Kidney epithelial cell (primary cell): ENCODE data around the gene SPDYC. TPM values are rescaled to one million over a fixed set of nuclear protein-coding genes. Genes with fewer than 3 reads are reported as not detected.

Source experiments
- DNase-seq: peaks from one replicate; pipeline ENCODE4 v3.0.0-alpha.2; 2010; ENCODE audit warnings: low read depth
- H3K27me3 ChIP-seq: 2 replicates; pipeline ENCODE4 v1.6.0; 2011; ENCODE audit warnings: low read length; ENCODE audit not compliant: control insufficient read depth, insufficient read depth
- H3K36me3 ChIP-seq: 2 replicates; pipeline ENCODE4 v1.5.1; 2011; ENCODE audit warnings: low read length; ENCODE audit not compliant: control insufficient read depth, insufficient read depth
- H3K4me3 ChIP-seq: 2 replicates; pipeline ENCODE4 v1.5.1; 2011; ENCODE audit warnings: low read depth, mild to moderate bottlenecking, control low read depth, low read length
- total RNA-seq: library from RNA; depleted of rRNA; stranded (reverse); fragments of >200 nt; gene quantifications from 2 replicates; pipeline ENCODE4 v1.2.3, GENCODE V29; 2015
- TF ChIP-seq, protein P1 (sequence below): IDR thresholded peaks from 2 replicates; pipeline ENCODE4 v1.5.1; 2011; ENCODE audit warnings: mild to moderate bottlenecking, moderate library complexity, low read length, control low read depth, inconsistent platforms; ENCODE audit not compliant: insufficient read depth, poor library complexity, severe bottlenecking

Gene SPDYC
- total RNA-seq, 1 donor from 2014 or later: not detected

DNA sequence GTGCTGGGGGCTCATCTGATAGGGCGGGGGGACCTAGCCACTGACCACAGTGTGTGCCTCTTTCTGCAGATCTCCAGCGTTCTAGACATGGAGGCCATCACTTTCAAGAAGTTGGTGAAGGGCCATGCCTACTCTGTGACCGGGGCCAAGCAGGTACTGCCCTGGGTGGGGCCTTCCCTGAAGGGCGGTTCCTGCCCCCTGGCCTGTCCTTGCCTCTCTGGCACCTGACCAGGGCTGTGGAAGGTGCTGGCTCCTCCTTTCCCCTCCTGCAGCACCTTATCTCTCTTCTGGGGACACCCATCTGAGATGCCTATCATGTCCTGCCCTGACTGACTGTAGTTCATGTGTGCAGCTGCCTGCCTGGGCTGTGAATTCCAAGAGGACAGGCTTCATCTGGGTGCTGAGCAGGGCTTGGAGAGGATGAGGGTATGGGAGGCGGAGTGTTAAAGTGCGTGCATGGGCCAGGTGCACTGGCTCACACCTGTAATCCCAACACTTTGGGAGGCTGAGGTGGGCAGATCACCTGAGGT lies 17.2 kb downstream of the SPDYC start:
- peaks cover 4% of the 10 kb centered on the region for H3K36me3 ChIP-seq
- no peak for DNase-seq
- TF ChIP-seq, protein P1, sequence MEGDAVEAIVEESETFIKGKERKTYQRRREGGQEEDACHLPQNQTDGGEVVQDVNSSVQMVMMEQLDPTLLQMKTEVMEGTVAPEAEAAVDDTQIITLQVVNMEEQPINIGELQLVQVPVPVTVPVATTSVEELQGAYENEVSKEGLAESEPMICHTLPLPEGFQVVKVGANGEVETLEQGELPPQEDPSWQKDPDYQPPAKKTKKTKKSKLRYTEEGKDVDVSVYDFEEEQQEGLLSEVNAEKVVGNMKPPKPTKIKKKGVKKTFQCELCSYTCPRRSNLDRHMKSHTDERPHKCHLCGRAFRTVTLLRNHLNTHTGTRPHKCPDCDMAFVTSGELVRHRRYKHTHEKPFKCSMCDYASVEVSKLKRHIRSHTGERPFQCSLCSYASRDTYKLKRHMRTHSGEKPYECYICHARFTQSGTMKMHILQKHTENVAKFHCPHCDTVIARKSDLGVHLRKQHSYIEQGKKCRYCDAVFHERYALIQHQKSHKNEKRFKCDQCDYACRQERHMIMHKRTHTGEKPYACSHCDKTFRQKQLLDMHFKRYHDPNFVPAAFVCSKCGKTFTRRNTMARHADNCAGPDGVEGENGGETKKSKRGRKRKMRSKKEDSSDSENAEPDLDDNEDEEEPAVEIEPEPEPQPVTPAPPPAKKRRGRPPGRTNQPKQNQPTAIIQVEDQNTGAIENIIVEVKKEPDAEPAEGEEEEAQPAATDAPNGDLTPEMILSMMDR: no peak
- H3K27me3 ChIP-seq: no peaks in the 10 kb centered on the region
- no peak overlapping the region for H3K4me3 ChIP-seq

DNA sequence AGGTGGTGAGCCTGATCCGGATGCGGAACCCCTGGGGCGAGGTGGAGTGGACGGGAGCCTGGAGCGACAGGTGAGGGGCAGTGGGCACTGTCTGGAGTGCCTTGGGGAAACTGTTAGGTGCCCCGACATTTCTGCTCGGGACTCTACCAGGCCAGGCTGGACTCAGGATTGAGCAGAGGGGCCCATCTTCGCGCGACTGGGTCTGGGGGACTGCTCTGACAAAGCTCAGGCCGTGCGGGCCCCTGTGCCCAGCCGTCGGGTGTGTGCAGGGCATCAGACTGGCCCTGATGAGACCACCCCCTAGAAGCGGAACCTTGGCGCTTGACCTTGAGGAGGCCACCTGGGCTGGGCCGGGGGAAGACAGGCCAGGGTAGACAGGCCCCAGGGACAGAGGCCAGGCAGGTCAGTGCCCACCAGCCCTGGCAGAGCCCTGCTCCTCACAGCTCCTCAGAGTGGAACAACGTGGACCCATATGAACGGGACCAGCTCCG lies 18.0 kb downstream of the SPDYC start:
- TF ChIP-seq, protein P1: no peak
- Histone ChIP-seq H3K27me3 (no peaks in the 10 kb centered on the region), H3K4me3 (no peak overlapping the region), H3K36me3 (peaks cover 4% of the 10 kb centered on the region)
- no peak for DNase-seq

DNA sequence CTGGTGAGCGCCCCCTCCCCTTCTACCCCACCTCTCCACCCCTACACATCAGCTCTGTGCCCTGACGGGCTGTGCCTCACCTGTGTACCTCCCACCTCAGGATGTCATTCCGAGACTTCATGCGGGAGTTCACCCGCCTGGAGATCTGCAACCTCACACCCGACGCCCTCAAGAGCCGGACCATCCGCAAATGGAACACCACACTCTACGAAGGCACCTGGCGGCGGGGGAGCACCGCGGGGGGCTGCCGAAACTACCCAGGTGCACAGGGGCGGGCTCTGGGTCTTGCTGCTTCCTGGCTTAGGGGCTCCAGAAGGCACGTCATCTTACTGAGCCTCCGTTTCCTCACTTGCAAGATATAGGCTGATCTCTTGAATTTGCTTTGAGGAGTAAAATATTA lies 18.5 kb downstream of the SPDYC start:
- DNase-seq: no peak
- Histone ChIP-seq H3K36me3 (peaks cover 4% of the 10 kb centered on the region), H3K4me3 (no peak overlapping the region), H3K27me3 (no peaks in the 10 kb centered on the region)
- TF ChIP-seq, protein P1: no peak

DNA sequence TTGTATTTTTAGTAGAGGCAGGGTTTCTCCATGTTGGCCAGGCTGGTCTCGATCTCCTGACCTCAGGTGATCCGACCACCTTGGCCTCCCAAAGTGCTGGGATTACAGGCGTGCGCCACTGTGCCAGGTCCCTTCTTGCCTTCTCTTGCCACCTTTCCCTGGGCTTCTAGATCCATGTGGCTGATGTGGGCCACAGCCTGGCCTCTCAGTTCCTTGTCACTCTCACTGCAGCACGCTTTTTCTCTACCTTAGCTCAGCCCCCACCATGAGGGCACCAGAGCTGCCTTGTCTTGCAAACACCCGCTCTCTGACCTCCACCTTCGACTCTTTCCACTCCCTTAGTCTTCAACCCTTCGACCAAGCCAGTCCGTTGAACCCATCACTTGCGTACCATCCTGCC lies 19.2 kb downstream of the SPDYC start:
- DNase-seq: no peak
- no peak overlapping the region for H3K4me3 ChIP-seq
- H3K36me3 ChIP-seq: peaks cover 4% of the 10 kb centered on the region
- H3K27me3 ChIP-seq: no peaks in the 10 kb centered on the region
- TF ChIP-seq, protein P1: no peak

DNA sequence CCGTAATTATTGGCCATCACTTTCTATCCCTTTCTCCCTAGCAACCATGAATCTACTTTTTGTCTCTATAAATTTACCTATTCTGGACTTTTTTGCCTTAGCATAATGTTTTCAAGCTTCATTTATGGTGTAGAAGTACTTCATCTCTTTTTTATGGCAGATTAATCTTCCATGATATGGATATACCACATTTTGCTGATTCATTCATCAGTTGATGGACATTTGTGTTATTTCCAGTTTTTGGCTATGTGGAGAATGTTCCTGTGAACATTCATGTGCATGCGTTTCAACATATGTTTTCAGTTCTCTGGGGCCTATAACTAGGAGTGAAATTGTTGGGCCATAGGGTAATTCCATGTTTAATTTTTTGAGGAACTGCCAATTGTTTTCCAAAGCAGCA lies 24.5 kb downstream of the SPDYC start:
- no peak for DNase-seq
- Histone ChIP-seq H3K4me3 (no peak overlapping the region), H3K36me3 (no peaks in the 10 kb centered on the region), H3K27me3 (no peaks in the 10 kb centered on the region)
- TF ChIP-seq, protein P1: no peak

DNA sequence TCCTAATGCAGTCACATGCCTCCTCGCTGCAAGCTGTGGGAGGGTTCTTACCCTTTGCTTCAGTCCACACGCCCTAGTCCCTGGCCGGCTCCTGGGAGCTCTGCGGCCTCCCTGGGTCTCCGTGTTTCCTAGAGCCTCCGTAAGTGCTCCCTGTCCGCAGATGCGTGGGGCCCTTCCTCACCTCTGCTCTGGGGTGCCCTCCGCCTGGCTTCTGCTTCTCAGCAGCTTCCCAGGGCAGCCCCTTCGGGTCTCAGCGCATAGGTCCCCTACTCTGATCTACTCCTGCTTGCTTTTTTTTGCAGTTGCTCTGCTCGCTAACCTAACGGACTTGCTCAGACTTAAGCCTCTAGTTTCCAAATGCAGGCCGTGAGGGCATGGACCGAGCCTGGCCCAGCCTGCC lies 34.1 kb downstream of the SPDYC start:
- TF ChIP-seq, protein P1: no peak
- peaks cover 5% of the 10 kb centered on the region for H3K36me3 ChIP-seq

More for the DNA sequence above, 34.1 kb downstream of the SPDYC start:
- DNase-seq: no peak
- no peak overlapping the region for H3K4me3 ChIP-seq
- no peaks in the 10 kb centered on the region for H3K27me3 ChIP-seq
